NB4 (cell line): ENCODE measurements around the gene CTAGE9.

Experiments used
- DNase-seq: peaks from one replicate; pipeline ENCODE4 v3.0.0; 2010; ENCODE audit warnings: low read depth
- H3K4me3 ChIP-seq: one replicate; pipeline ENCODE4 v1.5.1; 2011; ENCODE audit warnings: mild to moderate bottlenecking, low read depth, low read length, moderate library complexity
- CTCF ChIP-seq: IDR thresholded peaks from one replicate; pipeline ENCODE4 v1.5.1; 2012; ENCODE audit warnings: low read depth, low read length
- MAX ChIP-seq: IDR thresholded peaks from 2 replicates; pipeline ENCODE4 v1.6.1; 2011; ENCODE audit warnings: low read depth, low read length
- MYC ChIP-seq: IDR thresholded peaks from 2 replicates; pipeline ENCODE4 v1.6.1; 2011; ENCODE audit warnings: low read depth, low read length
- POLR2A ChIP-seq: IDR thresholded peaks from 2 replicates; pipeline ENCODE4 v1.6.1; 2011; ENCODE audit warnings: mild to moderate bottlenecking; ENCODE audit not compliant: insufficient read length; ENCODE audit errors: extremely low read depth

CTAGE9 gene

GRCh38 chr6:131693384-131693783, 17.4 kb downstream of the CTAGE9 start:
- TF ChIP-seq MYC = no peak
- TF ChIP-seq CTCF = no peak
- no peak for TF ChIP-seq MAX
- no peak for DNase-seq

GRCh38 chr6:131692589-131692988, 18.2 kb downstream of the CTAGE9 start:
- no peak overlapping the region for H3K4me3 ChIP-seq
- no peak for TF ChIP-seq POLR2A
- TF ChIP-seq MAX = no peak
- TF ChIP-seq MYC = no peak
- no peak for TF ChIP-seq CTCF
- no peak for DNase-seq

More at GRCh38 chr6:131693384-131693783, 17.4 kb downstream of the CTAGE9 start:
- no peak overlapping the region for H3K4me3 ChIP-seq

- DNase-seq = no peak
- TF ChIP-seq CTCF (no peak), MAX (no peak), POLR2A (no peak), MYC (no peak)
- H3K4me3 ChIP-seq = no peak overlapping the region
Observed at GRCh38 chr6:131692031-131692430, 18.8 kb downstream of the CTAGE9 start.

GRCh38 chr6:131688286-131688685, 22.5 kb downstream of the CTAGE9 start:
- no peak for TF ChIP-seq POLR2A
- TF ChIP-seq CTCF = no peak
- TF ChIP-seq MYC = no peak
- no peak for TF ChIP-seq MAX
- no peak overlapping the region for H3K4me3 ChIP-seq
- no peak for DNase-seq

GRCh38 chr6:131687022-131687421, 23.8 kb downstream of the CTAGE9 start:
- no peak overlapping the region for H3K4me3 ChIP-seq
- TF ChIP-seq MAX (no peak), MYC (no peak), CTCF (no peak), POLR2A (no peak)
- no peak for DNase-seq
